HG03571 (cell line): Measurements from ENCODE around the gene KCND3.

ENCODE experiments used
- ATAC-seq: cut with Tn5 transposase; IDR thresholded peaks from one replicate; pipeline ENCODE4 v1.9.1; 2021; ENCODE audit not compliant: unreplicated experiment

Gene KCND3

DNA sequence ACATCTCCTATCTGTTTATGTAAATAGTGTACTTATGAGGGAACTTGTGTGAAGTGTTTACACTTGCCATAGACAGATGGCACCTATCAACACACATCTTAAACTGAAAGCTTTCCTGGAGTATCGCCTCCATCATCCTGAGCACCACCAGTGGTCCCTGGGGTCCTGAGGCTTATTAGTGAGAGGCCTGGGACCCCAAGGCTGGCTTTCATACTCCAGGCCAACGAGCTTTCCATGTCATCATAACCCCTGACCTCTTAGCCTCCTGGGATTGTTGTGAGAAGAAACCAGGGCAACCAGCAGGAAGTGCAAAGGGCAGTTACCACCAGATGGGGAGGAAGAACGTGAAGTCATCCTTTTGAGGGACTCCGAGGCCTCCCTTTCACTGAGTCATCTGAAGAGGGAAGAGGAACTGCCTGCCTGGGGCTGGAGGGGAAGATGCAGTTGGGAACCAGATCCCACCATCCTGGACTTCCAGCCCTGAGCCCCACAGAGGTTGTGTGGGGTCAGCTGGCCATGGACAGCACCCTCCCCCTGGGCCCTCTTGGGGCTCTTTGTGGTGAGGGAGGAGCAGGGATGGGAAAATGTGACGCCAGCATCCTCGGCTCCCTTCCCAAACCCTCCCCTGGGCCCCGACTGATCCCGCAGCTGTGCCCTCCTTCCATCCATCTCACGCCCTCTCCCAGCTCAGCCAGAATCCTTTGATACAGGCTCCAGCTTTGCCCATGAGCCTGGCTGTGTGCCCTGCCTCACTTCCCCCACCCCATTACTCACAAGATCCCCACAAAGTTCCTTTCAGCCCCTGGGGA, 256.1 kb downstream of the KCND3 start:
- no peak for ATAC-seq

DNA sequence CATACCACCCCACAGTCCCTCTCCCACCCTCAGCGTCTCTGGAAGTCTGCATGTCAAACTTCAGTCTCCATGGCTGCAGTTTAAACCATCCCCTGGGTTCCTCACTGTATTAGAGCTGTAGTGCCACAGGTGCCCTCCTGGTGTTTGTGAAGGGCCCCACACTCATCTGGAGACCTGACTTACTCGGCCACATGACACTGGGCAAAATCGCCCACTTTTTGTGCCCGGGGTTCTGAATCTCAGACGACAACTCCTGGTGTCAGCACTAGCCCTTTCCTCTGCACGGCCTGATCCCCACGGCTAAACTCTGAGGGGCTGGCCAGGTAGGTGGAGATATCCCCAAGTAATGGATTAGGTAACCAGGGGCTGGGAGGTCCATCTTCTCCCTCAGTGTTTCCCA, 256.8 kb downstream of the KCND3 start:
- no peak for ATAC-seq

DNA sequence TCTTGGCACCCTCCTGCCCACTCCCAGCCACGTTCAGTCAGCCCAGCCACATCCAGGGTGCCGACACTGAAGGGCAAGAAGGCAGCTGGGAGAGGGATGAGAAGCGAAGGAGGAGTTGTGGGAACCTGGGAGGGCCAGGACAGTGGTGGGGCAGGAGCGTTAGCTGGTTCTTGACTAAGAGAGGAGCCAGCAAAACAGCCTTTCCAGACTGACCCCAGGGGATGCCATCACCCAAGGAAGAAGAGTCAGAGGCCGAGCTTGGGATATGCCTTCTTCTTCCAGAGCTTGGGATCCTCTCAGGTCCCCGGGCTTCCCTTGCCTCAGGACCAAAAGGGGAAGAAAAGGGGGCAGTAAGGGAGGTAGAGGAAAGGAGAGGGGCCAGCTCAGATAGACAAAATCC, 257.5 kb downstream of the KCND3 start:
- ATAC-seq: no peak

DNA sequence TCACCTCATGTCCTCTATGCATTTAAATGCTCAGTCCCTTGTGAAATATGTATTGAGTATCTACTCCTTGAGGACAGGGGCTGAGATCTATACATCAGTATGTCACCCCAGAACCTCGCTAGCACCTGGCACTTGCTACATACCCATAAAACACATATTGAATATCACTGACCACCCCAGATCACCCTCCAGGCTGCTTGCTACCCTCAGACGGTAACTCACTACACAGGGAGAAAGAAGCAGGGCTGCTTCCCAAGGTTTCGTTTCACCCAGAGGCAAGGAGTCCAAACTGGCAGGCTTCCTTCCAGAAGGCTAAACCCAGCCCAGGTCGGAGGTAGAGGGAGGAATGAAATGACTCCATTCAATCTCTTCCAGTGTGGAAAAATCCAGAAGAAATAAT, 258.8 kb downstream of the KCND3 start:
- ATAC-seq: no peak

DNA sequence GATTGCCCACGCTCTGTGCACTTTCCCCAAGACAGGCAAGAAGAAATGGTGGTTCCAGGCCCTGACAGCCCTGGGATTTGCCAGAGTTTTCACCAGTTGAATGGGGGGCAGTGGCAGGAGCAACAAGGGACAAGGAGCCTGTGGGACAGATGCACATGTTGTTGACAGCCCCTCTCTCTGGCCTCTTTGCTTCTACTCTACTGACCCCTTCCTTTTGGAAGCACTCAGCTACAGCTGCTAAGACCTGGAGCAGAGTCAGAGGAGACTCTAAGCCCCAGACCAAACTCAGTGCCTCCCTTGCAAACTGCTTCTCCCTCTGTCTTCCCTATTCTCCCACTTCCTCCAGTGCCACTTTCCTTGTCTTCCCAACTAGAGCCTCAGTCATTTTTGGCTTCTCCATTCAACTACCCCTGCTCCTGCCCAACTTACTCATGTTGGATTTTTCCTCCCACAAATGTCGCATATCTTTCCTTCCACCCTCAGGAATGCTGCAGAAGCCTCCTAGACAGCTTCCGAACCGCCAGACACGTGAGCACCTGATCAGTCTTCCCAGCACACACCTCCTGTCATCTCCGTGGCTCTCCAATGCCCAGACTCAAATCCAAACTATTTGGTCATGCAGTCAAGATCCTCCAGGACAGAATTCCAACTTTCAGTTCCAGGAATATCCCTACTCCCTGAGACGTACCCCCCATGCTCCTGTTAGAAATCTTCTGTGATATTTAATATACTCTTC, 259.4 kb downstream of the KCND3 start:
- ATAC-seq: no peak

DNA sequence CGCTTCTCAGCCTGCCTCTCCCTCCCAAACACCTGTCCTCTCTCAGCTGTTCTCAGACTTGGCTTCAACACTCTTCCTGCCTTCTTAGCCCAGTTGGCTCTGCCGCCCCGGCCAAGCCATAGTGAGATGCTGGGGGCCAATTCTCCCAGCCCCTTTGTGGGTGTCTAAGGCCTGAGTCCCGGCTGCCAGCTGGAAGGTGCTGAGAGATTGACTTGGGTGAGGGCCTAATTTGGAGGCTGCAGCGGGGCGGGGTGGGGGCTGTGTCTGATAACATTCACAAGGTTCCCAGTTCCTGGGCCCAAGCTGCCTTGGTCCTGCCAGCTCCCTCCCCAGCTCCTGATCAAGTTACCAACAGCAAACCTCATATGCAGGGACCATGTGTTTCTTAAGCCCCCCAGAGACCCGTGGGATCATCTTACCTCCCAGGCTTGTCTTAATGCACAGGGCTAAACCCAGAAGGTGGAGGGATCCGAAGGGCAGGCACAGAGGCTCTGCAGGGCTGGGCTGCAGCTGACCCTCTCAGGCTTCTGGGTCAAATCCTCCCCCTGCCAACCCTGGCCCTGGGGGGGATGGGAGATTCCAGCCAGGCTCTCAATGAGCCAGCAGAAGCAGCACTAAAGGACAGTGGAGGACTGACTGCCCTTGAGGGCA, 260.1 kb downstream of the KCND3 start:
- no peak for ATAC-seq

DNA sequence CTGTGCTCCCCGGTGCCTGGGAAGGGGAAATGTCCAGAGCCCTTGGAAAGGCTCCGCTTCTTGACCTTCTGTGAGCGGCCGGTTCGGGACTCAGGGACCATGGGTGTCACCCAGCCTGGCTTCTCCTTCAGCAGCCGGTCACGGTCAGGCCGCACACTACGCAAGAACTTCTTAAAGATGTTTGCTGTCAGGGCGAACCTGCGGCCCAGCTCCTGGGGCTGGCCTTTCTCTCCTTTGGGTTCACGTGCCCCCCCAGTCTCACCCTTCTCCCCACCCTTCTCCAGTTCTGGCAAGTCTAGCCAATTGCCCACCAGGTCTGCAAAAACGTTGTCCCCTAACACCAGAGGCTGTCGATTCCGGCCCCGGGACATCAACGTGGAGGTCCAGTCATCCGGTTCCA, 262.4 kb downstream of the KCND3 start:
- ATAC-seq: no peak

DNA sequence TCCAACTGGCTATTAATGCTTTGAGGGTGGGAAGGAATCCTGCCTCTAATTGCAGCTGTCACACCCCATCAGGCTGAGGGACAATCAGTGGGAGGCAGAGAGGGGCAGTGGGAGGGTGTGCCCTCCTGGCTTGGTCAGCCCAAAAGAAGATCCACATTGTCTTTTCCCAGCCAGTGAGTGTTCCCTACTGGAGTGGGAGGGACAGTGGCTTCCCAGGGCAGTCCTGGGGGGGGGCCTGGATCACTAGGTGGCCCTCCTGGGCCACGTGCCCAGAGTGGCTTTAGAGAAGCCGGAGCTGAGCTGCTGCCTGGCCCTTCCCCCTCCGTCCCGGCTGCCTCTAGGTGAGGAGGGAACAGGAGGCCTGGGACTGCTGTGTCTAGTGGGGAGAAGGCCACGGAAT, 264.3 kb downstream of the KCND3 start:
- no peak for ATAC-seq

DNA sequence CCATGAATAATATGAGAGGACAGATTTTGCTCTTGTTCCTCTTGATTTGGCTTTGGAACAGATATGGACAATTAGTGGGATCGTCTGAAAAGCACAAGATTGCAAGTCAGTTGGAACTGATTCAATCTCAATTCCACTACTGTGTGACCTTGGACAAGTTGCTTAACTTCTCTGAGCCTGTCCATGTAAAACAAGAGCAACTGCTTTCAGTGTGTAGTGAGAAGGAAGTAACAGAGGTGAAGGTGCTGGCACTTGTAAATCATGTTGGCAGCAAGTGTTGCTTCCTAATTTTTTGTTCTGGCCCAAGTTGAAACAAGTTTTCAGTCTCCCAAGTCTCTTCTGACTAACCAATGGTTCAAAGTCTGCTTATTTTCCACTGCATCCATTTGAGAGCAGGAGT, 265.6 kb downstream of the KCND3 start:
- ATAC-seq: no peak

DNA sequence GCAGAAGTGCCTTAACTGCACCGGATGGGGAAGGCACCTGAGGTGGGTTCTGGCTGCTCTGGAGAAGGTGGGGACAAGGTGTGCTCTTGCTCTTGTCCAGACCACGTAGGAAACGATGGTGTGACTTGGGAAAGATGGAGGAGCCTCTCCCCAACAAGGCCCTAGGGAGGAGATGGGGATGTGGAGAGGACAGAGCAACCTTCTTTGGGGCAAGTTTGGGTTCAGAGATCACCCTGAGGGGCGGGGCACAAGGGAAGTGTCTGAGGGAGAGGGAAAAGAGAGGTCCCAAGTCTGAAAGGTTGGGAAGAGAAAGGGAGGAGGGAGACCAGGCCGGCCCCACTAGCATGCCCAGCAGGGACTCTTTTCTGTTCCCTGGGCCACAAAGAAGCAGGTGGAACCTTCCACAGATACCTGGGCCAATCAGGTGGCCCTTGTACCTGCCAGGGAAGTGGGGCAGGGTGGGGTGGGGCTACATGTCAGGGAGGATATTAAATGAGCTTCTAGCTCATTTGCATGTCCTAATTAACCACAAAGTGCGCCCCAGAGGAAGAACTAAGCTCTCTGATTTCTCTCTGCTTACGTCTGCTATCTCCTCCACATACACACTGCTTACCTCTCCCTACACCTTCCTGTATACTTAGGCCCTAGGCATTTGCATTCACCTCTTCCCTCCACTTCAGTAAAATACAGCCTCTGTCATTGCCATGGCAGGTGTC, 266.2 kb downstream of the KCND3 start:
- no peak for ATAC-seq

DNA sequence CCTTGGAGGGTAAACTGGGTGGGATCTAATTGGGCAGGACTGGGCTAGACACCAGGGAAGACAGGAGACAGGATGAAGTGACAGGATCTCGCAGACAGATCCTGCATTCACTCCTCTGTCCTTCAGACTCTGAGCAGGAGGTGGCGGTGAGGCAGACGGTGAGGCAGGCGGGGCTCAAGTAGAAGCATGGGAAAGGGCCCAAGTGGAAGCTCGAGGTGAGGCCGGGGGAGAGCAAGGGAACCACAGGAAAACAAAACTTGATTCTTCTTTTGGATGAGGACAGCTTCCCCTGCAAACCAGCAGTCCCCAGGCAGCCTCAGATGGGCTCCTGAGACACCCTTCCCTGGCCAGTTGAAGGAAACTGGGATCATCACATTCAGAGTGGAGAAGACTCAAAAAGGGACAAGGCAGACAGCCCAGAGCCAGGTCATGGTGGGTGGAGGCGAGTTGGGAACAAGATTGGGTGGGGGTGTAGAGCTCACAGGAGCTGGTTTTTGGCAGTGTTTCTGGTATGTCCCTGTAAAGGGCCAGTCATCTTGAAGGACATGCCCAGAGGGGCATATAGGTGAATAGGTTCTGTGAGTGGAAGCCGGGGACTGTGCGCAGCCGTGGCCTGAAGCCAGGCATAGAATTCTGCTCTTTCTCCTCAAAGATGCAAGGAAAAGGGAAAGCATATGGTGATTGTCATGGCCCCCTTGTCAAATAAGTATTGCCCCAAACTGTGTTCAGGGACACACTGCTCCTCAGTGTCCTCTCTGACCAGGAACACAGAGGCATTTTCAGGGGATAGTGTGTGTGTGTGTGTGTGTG, 268.3 kb downstream of the KCND3 start:
- ATAC-seq: no peak
